HG02642 (cell line): ENCODE data around the gene SEC62.

ENCODE experiments used
- ATAC-seq: cut with Tn5 transposase; IDR thresholded peaks from one replicate; pipeline ENCODE4 v1.9.1; 2021; ENCODE audit warnings: mild to moderate bottlenecking; ENCODE audit not compliant: unreplicated experiment, poor library complexity

SEC62 gene, protein sequence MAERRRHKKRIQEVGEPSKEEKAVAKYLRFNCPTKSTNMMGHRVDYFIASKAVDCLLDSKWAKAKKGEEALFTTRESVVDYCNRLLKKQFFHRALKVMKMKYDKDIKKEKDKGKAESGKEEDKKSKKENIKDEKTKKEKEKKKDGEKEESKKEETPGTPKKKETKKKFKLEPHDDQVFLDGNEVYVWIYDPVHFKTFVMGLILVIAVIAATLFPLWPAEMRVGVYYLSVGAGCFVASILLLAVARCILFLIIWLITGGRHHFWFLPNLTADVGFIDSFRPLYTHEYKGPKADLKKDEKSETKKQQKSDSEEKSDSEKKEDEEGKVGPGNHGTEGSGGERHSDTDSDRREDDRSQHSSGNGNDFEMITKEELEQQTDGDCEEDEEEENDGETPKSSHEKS

DNA sequence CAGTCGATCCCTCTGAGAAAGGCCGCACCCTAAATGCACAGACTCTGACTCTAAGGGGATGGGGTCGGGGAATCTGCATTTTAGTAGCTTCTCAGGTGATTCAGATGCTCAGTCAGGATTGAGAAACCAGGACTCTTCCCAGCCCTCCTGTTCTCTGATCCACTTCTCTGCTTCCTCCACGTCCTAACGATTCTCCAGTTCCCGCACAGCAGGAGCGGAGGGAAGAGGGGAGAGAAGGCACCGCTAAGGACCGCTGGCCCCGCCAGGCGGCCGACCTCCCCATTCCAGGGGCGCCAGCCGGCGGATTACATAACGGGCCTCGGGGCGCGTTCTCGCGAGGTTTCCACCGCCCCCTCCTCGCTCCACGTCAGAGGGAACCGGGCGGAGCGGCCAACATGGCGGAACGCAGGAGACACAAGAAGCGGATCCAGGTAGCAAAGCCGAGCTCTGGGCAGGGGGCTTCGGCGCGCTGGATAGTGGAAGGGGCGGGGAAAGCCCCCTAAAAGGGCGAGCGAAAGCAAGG lies at the start of gene SEC62:
SEC62 (plus strand) TSS at position 380 of the 523 bp plus-strand sequence; CDS start at position 396, 16 bp downstream.
- ATAC-seq: peak; percentile 91

DNA sequence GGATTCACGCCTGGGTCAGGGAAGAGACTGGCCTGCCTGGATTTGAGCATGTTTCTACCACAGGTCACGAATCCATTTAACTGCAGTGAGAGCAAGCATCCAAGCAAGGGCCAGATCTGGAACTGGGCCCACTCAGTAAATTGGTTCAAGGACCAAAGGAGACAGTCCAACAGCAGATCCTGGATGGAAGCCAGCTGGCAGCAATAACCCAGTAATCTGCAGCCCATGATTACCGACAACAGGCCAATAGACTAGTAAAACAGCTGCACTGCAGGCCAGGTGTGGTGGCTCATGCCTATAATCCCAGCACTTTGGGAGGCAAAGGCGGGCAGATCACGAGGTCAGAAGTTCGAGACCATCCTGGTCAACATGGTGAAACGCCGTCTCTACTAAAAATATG lies 43.4 kb upstream of the SEC62 start:
- no peak for ATAC-seq

DNA sequence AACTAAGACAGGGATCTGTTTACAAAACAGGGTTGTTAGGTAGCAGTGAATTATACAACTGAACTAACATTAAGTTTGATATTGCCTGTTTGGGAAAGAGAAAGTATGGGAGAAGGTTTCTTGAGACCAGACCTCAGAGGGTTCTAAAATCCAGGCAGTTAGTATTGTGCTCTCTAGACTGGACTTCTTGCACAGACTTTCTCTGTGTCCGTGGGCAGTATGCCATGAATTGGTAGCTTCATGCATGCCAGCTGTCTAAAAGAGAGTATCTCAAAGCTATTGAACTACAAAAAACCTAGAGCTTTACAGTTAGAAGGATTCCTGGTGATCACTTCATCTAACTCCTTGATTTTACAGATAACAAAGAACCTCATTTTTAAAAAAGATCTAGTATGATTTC lies 42.8 kb upstream of the SEC62 start:
- ATAC-seq: no peak

DNA sequence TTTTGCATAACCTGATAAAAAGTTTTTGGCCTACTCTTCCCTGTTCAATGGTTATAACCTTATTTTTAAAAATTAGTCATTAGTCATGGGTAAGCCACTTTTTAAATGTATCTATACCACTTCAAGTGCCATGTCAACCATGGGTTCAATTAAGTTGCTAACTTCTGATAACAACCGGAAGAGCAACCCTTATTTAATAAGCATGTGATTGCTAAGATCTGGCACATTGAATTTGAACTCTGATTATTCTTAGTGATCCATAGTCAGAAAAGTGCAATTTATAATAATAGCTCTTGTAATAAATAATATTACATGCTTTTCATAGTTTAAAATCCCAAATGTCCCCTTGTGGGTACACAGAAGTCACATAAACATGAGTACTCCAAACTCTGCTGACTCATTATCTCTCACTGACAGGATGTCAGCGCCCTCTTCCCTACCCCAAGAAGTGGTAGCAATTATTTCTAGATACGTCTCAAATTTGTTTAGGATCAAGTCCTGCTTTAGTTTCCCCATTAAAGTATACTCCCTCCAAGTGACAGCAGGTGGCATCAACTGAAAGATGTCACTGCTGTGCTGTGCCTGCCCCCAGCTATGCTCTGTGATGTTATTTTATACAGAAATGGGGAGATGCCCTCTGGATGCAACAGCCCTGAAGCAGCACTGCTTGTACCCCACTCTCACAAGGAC lies 36.6 kb upstream of the SEC62 start:
- peak; percentile 29 for ATAC-seq

DNA sequence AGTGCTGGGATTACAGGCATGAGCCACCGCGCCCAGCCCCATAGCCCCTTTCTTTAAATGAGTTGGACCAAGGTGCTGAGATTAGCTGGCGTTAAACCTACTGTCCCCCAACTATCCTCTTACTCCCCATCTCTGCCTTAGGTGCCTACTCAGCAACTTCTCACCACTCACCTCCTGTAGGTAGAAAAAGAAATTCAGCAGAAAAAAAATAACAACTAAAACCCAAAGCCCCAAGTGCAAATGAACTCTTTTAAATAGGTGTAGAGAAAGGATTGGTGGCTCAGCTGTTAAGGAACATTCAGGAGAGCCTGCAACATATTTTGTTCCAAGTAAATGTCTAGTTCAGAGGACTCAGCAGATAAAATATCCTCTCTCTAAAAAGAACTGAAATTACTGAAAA lies 35.8 kb upstream of the SEC62 start:
- no peak for ATAC-seq

DNA sequence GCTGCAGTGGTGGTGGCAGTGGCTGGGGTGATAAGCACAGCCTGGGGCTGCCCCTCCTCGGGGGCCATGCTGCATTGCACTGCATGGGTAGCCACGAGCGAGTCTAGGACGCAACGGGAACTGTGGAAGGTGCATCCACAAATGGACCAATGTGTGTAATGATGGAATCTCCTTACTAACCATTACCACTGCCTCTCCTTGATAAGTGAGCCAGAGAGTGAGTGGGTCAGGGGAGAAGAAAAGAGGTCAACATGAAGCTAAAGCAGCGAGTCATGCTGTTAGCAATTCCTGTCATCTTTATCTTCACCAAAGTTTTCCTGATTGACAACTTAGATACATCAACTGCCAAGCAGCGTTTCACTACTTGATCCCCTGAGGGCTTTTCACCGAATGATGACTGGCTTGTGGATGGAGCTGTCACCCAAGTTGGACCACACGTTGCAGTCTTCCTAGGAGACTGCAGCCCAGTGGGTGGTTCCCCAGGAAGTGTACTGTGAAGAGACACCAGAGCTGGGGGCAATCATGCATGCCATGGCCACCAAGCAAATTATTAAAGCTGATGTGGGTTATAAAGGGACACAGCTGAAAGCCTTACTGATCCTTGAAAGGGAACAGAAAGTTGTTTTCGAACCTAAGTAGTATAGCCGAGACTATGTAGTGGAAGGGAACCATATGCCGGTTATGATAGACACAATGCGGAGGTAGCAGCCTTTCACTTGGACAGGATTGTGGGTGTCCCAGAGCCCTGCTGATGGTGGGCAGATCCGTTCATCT lies 34.7 kb upstream of the SEC62 start:
- peak; percentile 93 for ATAC-seq

DNA sequence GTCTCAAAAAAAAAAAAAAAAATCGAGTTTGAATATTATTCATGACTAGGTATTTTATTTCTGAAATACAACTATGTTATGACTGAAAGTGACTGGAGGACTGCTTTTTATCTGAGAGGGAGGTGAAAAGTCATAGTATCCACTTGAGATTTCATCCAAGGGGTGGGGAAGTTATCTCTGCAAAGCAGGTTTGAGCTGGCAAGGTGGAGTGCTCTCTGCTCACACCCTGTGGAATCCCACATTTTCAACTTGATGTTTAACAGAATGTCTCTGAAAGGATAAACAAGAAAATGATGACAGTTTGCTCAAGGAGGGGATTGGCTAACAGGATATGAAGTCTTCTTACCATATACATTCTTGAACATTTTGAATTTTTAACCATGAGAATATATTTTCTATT lies 27.3 kb upstream of the SEC62 start:
- ATAC-seq: no peak

DNA sequence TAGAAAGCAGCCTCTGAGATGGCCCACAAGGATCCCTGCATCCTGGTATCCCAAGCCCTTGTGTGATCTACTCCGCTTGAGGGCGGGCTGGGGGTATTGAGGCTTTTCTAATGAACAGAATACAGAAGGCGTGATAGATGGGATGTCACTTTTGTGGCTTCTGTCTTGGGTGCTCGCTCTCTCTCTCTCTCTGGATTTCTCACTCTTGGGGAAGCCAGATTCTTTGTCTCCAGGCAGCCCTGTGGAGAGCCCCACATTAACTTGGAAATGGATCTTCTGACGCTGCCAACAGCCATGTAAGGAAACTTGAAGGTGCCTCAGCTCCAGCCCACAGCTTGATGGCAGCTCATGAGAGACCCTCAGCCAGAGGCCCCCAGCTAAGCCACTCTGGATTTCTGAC lies 26.9 kb upstream of the SEC62 start:
- no peak for ATAC-seq

DNA sequence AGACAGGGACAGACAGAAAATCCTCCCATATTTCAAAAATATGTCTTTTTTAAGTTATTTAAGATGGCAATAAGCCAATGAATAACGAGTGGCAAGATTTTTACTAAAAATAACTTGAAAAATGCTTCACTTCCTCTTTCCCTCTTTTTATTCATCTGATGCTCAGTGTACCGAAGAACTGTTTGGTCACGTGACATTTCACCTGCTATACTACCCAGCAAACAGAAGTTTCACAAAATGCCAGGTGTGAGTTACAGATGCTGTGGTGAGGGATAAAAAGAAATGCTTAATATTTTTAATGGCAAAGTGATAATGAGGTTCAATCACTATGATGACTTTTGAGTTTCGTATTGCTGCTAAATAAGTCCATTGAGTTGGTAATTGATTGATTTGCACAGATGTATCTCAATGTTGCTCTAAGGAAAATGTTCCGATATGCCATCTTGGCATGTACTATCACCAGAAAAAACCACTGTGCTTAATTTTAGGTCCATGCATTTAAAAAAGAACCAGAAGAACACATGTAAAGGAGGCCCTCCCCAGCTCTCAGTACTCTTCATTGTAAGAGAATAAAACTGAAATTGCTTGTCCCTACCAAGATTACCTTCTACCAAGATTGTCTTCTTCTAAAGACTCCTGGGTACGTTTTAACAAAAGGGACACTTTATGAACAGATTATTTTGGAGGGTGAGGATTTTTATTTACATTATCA lies 26.0 kb upstream of the SEC62 start:
- peak; percentile 80 for ATAC-seq

DNA sequence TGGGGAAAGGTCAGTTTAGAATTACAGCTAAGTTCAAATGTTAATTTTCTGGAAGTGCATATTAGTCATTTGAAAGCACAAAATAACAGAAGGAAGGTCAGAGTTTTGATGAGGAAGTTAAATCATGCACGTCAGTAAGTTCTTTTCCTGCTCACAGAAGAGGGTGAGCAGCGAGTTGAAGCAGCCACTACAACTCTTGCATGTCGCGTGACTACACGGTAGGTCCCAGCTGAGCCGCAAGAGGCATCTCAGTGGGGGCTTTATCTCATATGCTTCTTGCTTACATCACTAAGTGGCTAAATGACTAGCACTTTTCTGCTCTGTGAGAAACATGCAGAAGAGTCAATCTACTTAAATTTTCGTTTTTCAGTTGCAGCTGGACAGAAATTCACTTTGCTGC lies 21.3 kb upstream of the SEC62 start:
- peak; percentile 85 for ATAC-seq

DNA sequence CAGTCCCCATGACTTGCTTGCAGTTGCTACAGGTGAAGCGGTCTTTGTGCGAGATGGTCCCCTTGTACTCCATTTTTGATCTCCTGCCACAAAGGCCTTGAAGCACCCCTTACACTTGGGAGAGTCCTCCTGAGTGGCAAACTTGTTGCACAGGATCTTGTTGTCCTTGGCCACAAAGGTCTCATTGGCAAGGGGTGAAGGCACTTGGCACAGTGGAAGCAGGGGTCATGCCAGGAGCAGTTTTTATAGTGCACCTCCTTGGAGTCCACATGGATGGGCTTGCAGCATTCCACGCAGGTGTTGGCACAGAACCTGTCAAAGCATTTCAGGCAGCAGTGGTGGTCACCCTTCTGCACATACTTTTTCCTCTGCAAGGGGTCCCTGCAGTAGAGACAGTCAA lies 20.3 kb upstream of the SEC62 start:
- ATAC-seq: no peak

DNA sequence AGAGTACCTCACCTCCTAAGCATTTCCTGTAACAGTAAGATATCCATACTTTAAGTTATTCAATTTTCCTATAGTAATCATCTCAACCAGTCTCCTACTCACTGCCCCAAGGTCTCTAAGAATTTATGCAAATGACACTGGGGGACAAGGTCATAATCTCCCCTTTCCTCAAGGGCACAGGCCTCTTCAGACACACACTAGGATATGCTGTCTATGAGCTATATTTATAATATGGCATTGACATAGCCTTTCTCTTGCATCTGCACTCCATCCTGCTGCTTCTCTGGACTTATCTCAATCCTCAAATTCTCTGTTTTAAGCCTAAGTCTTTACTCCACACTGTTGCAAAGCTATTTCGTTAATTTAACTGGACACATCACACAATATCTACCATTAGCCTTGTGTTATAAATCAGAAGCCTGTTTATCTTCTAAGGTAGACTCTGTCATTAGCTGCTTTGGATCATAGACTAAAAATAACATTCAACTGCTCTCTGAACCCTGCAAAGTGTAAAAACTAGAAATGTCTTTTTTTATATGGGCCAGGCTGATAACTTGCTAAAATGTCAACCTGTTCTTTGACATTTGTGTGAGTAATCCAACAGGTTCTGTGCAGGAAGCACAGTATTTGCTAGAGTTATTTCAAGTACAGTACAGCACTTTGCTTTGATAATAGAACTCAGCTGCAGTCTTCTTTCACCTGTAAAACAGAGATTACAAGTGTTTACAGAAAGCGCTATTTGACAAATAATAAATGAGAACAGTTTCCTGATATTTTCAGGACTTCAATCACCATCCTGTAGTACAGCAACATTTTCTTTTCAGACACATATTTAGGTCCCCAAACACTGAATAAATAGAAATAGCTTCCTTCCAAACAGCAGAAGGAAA lies 17.8 kb upstream of the SEC62 start:
- ATAC-seq: no peak

DNA sequence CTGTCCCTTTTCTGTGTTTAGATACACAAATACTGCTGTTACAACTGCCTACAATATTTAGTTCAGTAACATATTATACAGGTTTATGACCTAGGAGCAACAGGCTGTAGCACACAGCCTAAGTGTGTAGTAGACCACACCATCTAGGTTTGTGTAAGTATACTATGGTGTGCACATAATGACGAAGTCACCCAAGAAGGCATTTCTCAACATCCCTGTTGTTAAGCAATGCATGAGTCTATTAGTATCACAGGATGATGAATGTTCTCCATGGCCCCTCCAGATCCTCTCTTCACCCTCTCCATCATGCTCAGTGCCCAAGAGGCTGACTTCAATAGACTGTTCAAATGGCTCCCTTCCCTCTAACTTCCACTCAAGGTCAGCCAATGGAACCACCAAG lies 14.6 kb upstream of the SEC62 start:
- ATAC-seq: no peak

DNA sequence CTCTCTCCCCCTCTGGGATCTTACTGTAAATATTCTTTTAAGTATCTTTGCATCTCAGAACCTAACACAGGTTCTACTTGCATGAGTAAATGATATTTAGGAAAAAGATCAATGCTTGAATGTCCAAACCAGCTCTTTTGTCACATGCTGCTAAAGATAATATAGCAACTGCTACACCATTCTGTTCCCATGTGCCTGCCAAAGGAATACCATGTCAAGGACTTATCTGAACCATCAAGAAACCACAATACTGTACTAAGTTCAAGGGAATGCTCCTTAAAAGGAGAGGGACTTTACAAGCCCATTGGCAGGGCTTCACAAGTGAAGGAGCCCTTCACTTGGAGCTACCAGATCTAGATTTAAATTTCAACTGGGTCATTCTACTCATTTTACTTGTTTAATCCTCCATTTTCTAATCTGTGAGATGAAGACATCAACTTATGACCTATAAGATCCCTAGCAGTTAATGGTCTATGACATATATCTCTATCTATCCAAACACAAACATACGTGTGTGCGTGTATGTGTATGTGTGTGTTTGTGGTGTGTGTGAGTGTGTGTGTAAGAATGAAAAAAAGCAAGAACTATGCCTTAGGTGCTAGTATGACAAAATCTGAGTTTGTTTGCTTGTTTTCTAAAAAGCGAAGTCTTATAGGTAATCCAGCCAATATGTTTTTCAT lies 13.0 kb upstream of the SEC62 start:
- ATAC-seq: peak; percentile 28

DNA sequence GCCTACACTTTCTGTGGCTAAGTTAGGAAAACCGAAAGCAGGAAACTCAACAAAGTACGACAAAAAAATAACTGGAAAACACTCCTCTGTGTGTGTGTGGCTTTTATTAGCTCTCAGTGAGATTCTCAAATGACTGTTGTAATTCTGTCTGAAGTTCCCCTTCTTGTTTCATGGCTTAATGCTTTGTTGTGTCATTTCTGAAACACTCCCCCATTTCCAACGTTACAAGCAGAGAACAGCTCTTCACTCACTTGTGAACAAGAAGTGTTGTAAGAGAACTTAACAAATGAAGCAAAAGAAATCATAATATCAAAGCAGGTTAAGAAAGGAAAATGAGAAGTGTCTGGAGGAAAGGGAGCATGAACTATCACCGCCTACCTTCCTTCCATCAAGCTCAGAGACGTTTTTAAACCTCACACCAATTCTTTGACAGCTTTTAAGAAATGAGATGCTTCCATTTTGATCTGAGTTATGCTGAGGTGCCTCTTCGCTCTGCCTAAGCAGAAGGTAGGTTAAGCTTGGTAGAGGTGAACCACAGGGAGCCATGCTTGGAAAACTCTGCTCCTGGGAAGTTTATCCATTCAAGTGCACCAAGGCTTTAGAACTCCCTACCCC lies 12.4 kb upstream of the SEC62 start:
- peak; percentile 74 for ATAC-seq

DNA sequence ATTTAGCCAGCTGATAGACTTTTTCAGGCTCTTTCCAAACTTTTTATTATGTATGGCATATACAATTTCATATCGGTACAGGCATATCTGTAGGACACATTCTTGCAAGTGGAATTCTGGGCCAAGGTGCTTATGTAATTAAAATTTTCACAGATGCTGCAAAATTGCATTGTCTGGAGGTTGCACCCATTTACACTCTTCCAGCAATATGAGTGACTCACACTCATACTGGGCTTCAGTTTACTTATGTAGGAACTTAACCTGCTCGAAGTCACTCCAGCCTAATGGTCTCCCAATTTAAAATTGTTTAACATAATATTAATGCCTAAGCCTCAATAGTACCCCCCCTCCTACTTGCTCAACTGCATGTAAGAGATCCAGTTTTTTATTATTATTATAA lies 11.2 kb upstream of the SEC62 start:
- ATAC-seq: no peak

DNA sequence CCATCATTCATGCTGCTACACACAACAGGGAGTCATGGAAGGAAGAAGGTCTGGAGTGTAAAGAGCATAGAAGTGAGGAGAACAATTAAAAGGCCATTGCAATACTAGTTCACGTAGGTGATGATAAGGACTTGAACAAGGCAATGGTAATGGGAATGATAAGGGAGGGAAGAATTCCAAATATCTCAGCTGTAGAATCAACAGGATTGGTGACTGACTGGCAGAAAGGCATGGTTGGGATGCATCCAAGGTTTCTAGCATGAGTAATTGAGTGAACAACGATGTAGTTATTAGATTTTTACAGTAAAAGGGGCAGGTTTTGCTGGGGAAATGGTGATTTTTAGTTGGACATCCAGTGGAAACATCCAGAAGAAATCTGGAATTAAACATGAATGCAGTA lies 2.4 kb upstream of the SEC62 start:
- no peak for ATAC-seq
